GM19468 (cell line): Measurements from ENCODE around the gene ZBTB45.
"Not testable (repeated sequence)": the region's sequence is repeated elsewhere in the genome, so short reads cannot be mapped to it uniquely, and the experiment has no call there.

Source experiments
- ATAC-seq: cut with Tn5 transposase; IDR thresholded peaks from one replicate; pipeline ENCODE4 v1.9.1; 2021; ENCODE audit warnings: mild to moderate bottlenecking, moderate library complexity, moderate number of reproducible peaks; ENCODE audit not compliant: unreplicated experiment; ENCODE audit errors: extremely low read depth

The ZBTB45 gene

DNA sequence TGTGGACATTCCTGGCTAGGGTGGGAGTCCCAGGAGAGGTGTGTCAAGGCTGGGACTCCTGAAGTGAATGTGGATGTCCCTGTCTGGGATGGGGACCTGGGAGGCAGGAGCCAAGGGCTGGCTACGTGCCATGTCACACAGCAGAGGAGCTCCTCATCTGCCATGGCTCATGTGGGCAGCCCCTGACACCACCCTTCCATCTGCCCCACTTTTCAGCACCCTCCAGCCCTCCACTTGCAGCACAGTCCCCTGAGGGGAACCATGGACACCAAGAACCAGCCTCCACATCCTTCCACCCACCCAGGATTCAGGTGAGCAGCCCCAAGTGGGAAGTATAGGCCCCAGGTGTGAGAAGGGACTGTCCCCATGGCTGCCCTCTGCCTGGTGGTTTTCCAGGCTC is 41.7 kb downstream of the ZBTB45 start:
- no peak for ATAC-seq

GRCh38 chr19:58477130-58477529 is 42.5 kb downstream of the ZBTB45 start:
- ATAC-seq = no peak

DNA sequence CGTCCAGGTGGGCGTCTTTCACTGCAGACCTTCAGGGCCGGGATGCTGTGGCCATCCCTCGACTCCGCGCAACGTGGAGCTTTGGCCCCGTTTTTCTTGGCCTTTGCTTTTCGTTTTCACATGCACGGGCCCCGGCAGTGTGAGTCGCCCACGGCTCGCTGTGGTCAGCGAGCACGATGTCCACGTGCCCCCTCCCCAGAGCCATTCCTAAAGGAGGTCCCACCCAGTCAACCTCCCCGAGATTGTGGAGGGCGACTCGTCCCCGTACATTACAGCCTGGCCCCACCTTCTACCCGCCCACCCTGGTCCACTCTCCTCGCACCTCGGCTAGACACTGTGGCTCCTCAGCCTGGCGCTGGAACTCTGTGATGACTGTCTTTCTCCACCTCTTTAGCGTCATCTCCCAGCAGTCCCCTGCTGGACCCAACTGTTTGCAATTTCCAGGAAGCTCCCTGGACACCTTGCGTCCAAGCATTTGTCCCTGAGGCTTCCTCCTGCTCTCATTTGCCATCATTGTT is 43.1 kb downstream of the ZBTB45 start:
- no peak for ATAC-seq

GRCh38 chr19:58475714-58476497 is 43.7 kb downstream of the ZBTB45 start, which contains the start of gene ZNF446:
ZNF446 (plus strand) TSS chr19:58476352; CDS start chr19:58477219, 867 bp downstream.
- peak; percentile 85 for ATAC-seq

DNA sequence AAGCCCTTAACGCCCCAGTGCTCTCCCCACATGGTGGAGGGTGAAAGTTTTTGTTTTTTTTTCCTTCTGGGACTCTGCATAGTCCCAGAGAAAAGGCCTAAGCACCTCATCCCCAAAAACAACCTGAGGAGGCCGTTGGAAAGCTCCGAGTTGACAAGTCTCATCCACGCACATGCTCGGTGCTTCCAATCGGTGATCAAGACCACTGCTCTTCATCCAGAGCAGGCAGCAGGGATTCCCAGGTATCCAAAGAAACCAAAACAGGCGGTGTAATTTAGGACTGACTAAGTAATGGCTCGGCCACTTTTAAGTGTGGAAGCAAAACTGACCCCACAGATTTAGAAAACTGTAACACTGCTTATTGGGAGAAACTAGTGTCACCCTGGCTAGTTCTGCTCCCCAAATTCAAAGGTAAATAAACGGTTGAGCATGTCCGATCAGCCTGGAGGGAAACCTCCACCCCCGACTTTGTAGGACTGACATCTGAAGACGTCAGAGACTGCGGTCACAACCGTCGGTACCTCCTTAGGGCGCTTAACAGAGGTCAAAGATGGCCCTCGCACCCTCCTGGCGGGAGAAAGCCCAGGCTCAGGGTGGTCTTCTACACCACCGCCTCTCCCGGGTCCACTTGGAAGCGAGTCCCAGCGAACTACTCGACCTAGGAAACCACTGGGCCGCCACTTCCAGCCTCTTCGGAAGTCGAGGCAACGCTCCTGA is 44.5 kb downstream of the ZBTB45 start:
- ATAC-seq = no peak

GRCh38 chr19:58474291-58474996 is 45.2 kb downstream of the ZBTB45 start:
- ATAC-seq = no peak

- no peak for ATAC-seq
These were observed 45.8 kb downstream of the ZBTB45 start for GRCh38 chr19:58473775-58474174.

GRCh38 chr19:58471736-58472135 is 47.9 kb downstream of the ZBTB45 start:
- ATAC-seq = no peak

DNA sequence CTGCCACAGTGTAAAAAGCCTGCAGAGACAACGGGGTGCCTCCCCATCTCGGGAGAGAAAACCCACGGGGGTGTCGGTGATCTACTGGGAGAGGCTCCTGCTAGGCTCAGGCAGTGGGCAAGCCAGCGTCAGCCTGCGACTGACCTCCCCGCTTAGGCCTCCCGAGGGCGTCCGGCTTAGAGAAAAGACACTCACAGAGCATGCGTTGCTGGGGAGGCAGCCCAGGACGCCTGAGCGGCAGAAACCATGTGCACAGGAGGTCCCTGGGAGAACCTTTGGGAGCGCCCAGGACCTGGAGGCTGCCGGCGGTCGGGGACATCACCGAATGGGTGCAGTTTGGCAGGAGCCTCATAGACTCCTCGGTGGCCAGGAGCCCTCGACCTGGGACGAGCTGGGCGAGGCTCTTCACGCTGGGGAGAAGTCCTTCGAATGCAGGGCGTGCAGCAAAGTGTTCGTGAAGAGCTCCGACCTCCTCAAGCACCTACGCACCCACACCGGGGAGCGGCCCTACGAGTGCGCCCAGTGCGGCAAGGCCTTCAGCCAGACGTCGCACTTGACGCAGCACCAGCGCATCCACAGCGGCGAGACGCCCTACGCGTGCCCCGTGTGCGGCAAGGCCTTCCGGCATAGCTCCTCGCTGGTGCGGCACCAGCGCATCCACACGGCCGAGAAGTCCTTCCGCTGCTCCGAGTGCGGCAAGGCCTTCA is 48.6 kb downstream of the ZBTB45 start:
- ATAC-seq = not testable (repeated sequence)

DNA sequence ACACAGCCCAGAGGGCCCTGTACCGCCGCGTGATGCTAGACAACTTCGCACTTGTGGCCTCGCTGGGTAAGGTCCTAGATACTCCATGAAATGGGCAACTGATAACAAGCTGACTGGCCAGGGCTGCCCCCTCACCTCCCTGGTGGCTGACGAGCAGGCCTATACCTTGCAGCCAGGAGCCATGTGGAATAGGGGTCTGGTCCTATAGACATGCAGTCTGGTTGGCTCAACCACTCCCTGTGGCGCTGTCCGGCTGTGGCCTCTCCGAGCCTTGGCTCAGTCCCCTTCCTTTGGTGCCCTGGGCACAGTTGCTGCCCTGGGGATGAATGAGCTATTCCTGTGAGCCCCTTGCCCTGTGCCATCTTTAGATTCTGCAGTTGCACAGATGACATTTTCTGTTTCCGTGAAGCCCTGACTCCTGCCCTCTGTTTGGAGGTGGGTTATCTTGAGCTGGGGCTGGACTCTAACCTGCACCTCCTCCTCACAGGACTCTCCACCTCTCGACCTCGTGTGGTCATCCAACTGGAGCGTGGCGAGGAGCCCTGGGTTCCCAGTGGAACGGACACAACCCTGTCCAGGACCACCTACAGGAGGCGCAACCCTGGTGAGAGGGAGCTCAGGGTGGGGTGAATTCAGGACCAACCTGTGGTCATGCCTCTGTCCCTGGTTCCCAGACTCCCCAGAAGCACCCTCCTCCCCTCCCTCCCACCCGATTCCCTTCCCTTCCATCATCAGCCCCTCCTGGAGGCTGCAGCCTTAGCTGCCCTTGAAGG is 50.2 kb downstream of the ZBTB45 start:
- no peak for ATAC-seq

DNA sequence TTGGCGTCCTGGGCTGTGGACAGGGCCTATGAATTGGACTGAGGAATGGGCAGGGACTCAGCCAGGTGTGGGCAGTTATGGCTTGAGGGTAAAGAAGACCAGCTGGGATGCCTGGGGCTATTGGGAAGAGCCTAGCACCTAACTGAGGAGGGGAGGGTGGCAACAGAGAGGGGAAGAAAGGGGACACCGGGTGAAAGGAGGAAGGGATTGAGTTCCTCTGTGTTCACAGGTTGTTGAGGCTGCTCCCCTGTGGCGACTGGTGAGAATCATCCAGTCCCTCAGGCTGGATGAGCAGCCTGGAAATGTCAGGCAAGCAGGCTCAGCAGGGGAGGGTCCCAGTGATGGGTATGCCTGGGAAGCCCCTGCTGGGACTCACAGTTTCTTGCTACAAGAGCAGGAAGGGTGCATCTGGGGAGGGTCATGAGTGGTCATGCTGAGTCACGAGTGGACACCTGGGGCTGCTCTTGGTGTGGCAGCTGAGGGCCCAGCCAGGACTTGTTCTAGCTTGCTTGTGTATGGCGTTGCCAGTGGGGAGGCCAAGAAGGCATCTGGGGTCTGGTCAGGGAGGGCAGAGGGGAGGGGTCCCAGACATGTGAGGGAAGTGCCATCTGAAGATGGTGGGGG is 51.3 kb downstream of the ZBTB45 start:
- no peak for ATAC-seq

GRCh38 chr19:58466760-58467589 is 52.6 kb downstream of the ZBTB45 start, which contains the start of gene ZNF324:
ZNF324 (plus strand) TSS chr19:58467080; CDS start chr19:58469186, 2,106 bp downstream.
- peak; percentile 89 for ATAC-seq

GRCh38 chr19:58466089-58466759 is 53.4 kb downstream of the ZBTB45 start:
- no peak for ATAC-seq
